IMR-90 (cell line): ENCODE results near the gene GRIN1. TPM values are rescaled to one million over a fixed set of nuclear protein-coding genes. Genes with fewer than 3 reads are reported as not detected.

Experiments
- ATAC-seq: fragments of 200-7000 bp; cut with Tn5 transposase; 2 replicates; pipeline ENCODE4 v1.9.1; 2020; ENCODE audit warnings: low read depth, mild to moderate bottlenecking, moderate library complexity
- BruUV-seq: library from RNA; stranded (reverse); fragments of 400-500 nt; replicated peaks from 2 replicates; lab custom pipeline; 2021; lab: Mats Ljungman, UMichigan
- CTCF ChIA-PET: fragments of 300-600 bp; formaldehyde crosslinking; extraction: SDS; loops from one replicate; lab custom pipeline; 2021; ENCODE audit warnings: antibody characterized with exemption; lab: Yijun Ruan, JAX
- POLR2A ChIA-PET: fragments of 300-600 bp; sonication (Branson Sonifier 250); formaldehyde crosslinking; loops from one replicate; lab custom pipeline; 2022; ENCODE audit warnings: antibody characterized with exemption; ENCODE audit not compliant: unreplicated experiment; lab: Charles Lee
- DNase-seq: peaks from one replicate; pipeline ENCODE4 v3.0.0; 2013
- H2AFZ ChIP-seq: replicated peaks from 2 replicates; pipeline ENCODE3; 2013; ENCODE audit warnings: low read length, mild to moderate bottlenecking; ENCODE audit not compliant: poor library complexity
- H2AK5ac ChIP-seq: 2 replicates; pipeline ENCODE4 v1.6.1; 2013; ENCODE audit warnings: low read depth, low read length, inconsistent platforms
- H2AK9ac ChIP-seq: replicated peaks from 2 replicates; pipeline ENCODE3; 2013; ENCODE audit warnings: mild to moderate bottlenecking, low read depth, low read length, moderate library complexity; ENCODE audit not compliant: poor library complexity
- H2BK120ac ChIP-seq: 2 replicates; pipeline ENCODE4 v1.6.1; 2013; ENCODE audit warnings: low read depth, low read length, inconsistent platforms
- H2BK15ac ChIP-seq: 3 replicates; pipeline ENCODE4 v1.6.1; 2013; ENCODE audit warnings: low read depth, low read length, inconsistent platforms
- H2BK20ac ChIP-seq: 2 replicates; pipeline ENCODE4 v1.6.1; 2013; ENCODE audit warnings: low read depth, mild to moderate bottlenecking, inconsistent platforms, low read length, moderate library complexity
- H2BK5ac ChIP-seq: 2 replicates; pipeline ENCODE4 v1.6.1; 2013; ENCODE audit warnings: mild to moderate bottlenecking, low read depth, low read length, inconsistent platforms; ENCODE audit not compliant: poor library complexity, severe bottlenecking
- H3K14ac ChIP-seq: replicated peaks from 2 replicates; pipeline ENCODE4 v1.6.1; 2013; ENCODE audit warnings: low read depth, low read length, inconsistent platforms
- H3K18ac ChIP-seq: 2 replicates; pipeline ENCODE4 v1.6.1; 2013; ENCODE audit warnings: low read depth, low read length, control low read depth
- H3K23ac ChIP-seq: 2 replicates; pipeline ENCODE4 v1.6.1; 2013; ENCODE audit warnings: low read depth, low read length, inconsistent platforms
- H3K27ac ChIP-seq: 2 replicates; pipeline ENCODE4 v1.5.1; 2013; ENCODE audit warnings: mild to moderate bottlenecking, control low read depth, low read length; ENCODE audit not compliant: insufficient read depth
- H3K27me3 ChIP-seq: 2 replicates; pipeline ENCODE4 v1.6.1; 2013; ENCODE audit warnings: low read length; ENCODE audit not compliant: control insufficient read depth, insufficient read depth
- H3K36me3 ChIP-seq: 2 replicates; pipeline ENCODE4 v1.6.1; 2013; ENCODE audit warnings: low read length, mixed read lengths; ENCODE audit not compliant: control insufficient read depth, insufficient read depth
- H3K4ac ChIP-seq: 2 replicates; pipeline ENCODE4 v1.6.1; 2013; ENCODE audit warnings: low read depth, low read length, inconsistent platforms
- H3K4me1 ChIP-seq: 2 replicates; pipeline ENCODE4 v1.6.1; 2013; ENCODE audit warnings: low read length, mixed read lengths; ENCODE audit not compliant: control insufficient read depth, insufficient read depth
- H3K4me2 ChIP-seq: 2 replicates; pipeline ENCODE4 v1.6.1; 2013; ENCODE audit warnings: low read depth, mild to moderate bottlenecking, control low read depth, low read length, moderate library complexity
- H3K4me3 ChIP-seq: 2 replicates; pipeline ENCODE4 v1.5.1; 2013; ENCODE audit warnings: low read depth, mild to moderate bottlenecking, control low read depth, low read length, moderate library complexity; ENCODE audit not compliant: insufficient read depth
- H3K56ac ChIP-seq: 2 replicates; pipeline ENCODE4 v1.6.1; 2013; ENCODE audit warnings: low read length, inconsistent platforms; ENCODE audit not compliant: insufficient read depth; ENCODE audit errors: extremely low read depth
- H3K79me1 ChIP-seq, 2 experiments: 2 replicates each; pipeline ENCODE4 v1.6.1; 2013; ENCODE audit warnings: low read length in 2 of 2, inconsistent platforms in 1 of 2, low read depth in 1 of 2
- H3K9ac ChIP-seq: 2 replicates; pipeline ENCODE4 v1.6.1; 2013; ENCODE audit warnings: low read depth, low read length, control low read depth
- H3K9me1 ChIP-seq: 2 replicates; pipeline ENCODE4 v1.6.1; 2013; ENCODE audit warnings: low read length, inconsistent platforms; ENCODE audit not compliant: insufficient read depth
- H3K9me3 ChIP-seq: 2 replicates; pipeline ENCODE4 v1.6.1; 2013; ENCODE audit warnings: low read length; ENCODE audit not compliant: control insufficient read depth, insufficient read depth
- H4K20me1 ChIP-seq: 2 replicates; pipeline ENCODE4 v1.6.1; 2013; ENCODE audit warnings: low read length, inconsistent platforms; ENCODE audit not compliant: insufficient read depth
- H4K5ac ChIP-seq: 2 replicates; pipeline ENCODE4 v1.6.1; 2013; ENCODE audit warnings: mild to moderate bottlenecking, low read depth, low read length, control low read depth
- H4K8ac ChIP-seq, 2 experiments: 2 replicates each; pipeline ENCODE4 v1.6.1; 2013; ENCODE audit warnings: low read depth in 2 of 2, low read length in 2 of 2, control low read depth in 1 of 2, inconsistent platforms in 1 of 2
- H4K91ac ChIP-seq: 2 replicates; pipeline ENCODE4 v1.6.1; 2013; ENCODE audit warnings: low read depth, low read length, inconsistent platforms; ENCODE audit not compliant: insufficient read depth
- BHLHE40 ChIP-seq: fragments of 150-350 bp; IDR thresholded peaks from 2 replicates; pipeline ENCODE4 v1.6.1; 2016; ENCODE audit warnings: mild to moderate bottlenecking, low read depth, low read length
- CEBPB ChIP-seq: IDR thresholded peaks from 2 replicates; pipeline ENCODE4 v1.6.1; 2012; ENCODE audit warnings: low read depth, low read length, improper control_type of control experiment
- CHD1 ChIP-seq: IDR thresholded peaks from 2 replicates; pipeline ENCODE4 v1.6.1; 2012; ENCODE audit warnings: low read depth, low read length, improper control_type of control experiment
- FOS ChIP-seq: fragments of 150-350 bp; IDR thresholded peaks from 2 replicates; pipeline ENCODE4 v1.6.1; 2016; ENCODE audit warnings: low read depth, low read length
- MAZ ChIP-seq: IDR thresholded peaks from 2 replicates; pipeline ENCODE4 v1.6.1; 2012; ENCODE audit warnings: low read depth, mild to moderate bottlenecking, low read length, improper control_type of control experiment, moderate library complexity, borderline replicate concordance
- MXI1 ChIP-seq: IDR thresholded peaks from 2 replicates; pipeline ENCODE4 v1.6.1; 2012; ENCODE audit warnings: low read depth, mild to moderate bottlenecking, low read length, moderate library complexity, borderline replicate concordance
- POLR2A ChIP-seq: IDR thresholded peaks from 2 replicates; pipeline ENCODE4 v1.6.1; 2012; ENCODE audit warnings: mild to moderate bottlenecking, low read depth, low read length
- RCOR1 ChIP-seq: IDR thresholded peaks from 2 replicates; pipeline ENCODE4 v1.6.1; 2012; ENCODE audit warnings: mild to moderate bottlenecking, low read length, improper control_type of control experiment; ENCODE audit not compliant: insufficient replicate concordance
- RFX5 ChIP-seq: IDR thresholded peaks from 2 replicates; pipeline ENCODE4 v1.8.0; 2012; ENCODE audit warnings: low read depth, mild to moderate bottlenecking, low read length, moderate library complexity
- WGBS, 2 experiments: methylation state at CpG; one replicate each; pipeline versions ENCODE4 v1.1.5 to v1.1.7; 2013; ENCODE audit warnings: missing lambda C conversion rate in 2 of 2; ENCODE audit not compliant: insufficient read length in 1 of 2; ENCODE audit errors: extremely low coverage in 2 of 2; 5-methylcytosine and 5-hydroxymethylcytosine counted together
- dilution Hi-C: fragments of 300-500 bp; cut with HindIII; formaldehyde crosslinking; loops from one replicate; pipeline ENCODE4 v1.14.3; 2018; ENCODE audit warnings: low sequenced_read_pairs; ENCODE audit not compliant: unreplicated experiment
- in situ Hi-C: fragments of 300-500 bp; cut with MboI; formaldehyde crosslinking; loops from 3 replicates; pipeline ENCODE4 v1.14.3; 2019; ENCODE audit warnings: low sequenced_read_pairs, inconsistent platforms, mixed read lengths
- intact Hi-C: fragments of 100-400 bp; cut with micrococcal nuclease; formaldehyde crosslinking; loops from 2 replicates; pipeline ENCODE4 v1.10.0; 2022
- polyA plus RNA-seq, 3 experiments: library from polyadenylated mRNA; depleted of rRNA; stranded (reverse); fragments of >200 nt; gene quantifications; 2 replicates each; pipeline ENCODE4 v1.2.3, GENCODE V29; 2012; ENCODE audit warnings: low replicate concordance in 1 of 3
- total RNA-seq: library from RNA; depleted of rRNA; stranded (reverse); fragments of >200 nt; gene quantifications from 2 replicates; pipeline ENCODE4 v1.2.3, GENCODE V29; 2012
- TF ChIP-seq, protein P1 (sequence below): fragments of 150-350 bp; IDR thresholded peaks from 2 replicates; pipeline ENCODE4 v1.6.1; 2017; ENCODE audit warnings: mild to moderate bottlenecking, antibody characterized with exemption, low read length, low read depth

GRIN1 gene
- total and polyA plus RNA-seq, 2 of the 4 experiments (the other 2 are of a cell fraction): 0.09 TPM; not detected in 1

DNA sequence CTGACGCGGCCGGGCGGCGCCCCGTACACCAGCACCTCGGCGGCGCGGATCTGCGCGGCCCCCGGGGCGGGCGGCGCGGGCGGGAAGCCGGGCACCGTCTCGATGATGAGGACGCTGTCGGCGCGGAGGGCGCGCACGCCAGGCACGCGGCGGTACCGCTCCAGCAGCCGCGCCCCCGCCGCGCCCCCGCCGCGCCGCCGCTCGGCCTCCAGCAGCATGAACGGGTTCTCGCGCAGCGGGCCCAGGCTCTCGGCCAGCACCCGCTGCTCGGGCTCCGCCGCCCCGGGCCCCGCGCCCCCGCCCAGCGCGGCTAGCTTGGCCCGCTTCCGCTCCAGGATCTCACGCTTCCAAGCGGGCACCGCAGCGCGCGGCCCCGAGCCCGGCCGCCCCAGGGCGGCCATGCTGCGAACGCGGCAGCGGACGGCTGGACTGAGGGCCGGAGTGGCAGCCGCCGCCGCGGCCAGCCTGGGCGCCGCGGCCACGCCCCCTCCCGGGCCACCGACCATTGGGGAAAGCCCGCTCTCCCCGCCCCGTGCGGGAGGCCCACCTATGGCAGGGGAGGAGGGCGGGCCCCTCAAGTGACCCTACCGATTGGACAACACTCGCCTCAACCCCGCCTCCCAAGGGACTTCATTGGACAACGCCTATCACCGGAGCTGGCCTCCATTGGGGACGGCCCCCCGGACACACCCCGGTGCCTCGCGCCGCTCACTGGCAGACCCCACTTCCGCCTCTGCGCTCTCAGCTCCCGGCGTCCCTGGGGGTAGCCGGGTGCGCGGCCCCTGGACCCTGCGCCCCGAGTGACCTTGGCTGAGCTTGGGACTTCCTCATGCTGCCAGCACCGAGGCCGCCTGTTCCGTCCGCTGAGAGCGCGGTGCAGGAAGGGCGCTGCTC is 61.6 kb downstream of the GRIN1 start, which contains the start of gene TPRN:
Gene TPRN, minus strand, starts transcription at position 431 of the 894 bp plus-strand sequence. Its CDS starts 30 bp downstream, at position 401.
- Histone ChIP-seq H2BK120ac (no peak within 1 kb of the TSS), H3K4me1 (peaks cover 21% of the 10 kb centered on the region), H3K4me2 (peak within 1 kb of the TSS; percentile 86), H3K18ac (no peak within 1 kb of the TSS), H2AK5ac (peak within 1 kb of the TSS; percentile 98), H3K56ac (peak within 1 kb of the TSS; percentile 25; the same call in 1 of the 2 replicates), H4K5ac (peak within 1 kb of the TSS; percentile 83), H2BK20ac (no peak within 1 kb of the TSS), H3K9me1 (0 out of 2 replicates have a peak, but pooled peaks cover 2% of the 10 kb centered on the region), H2BK5ac (peak within 1 kb of the TSS; percentile 61), H3K79me1 (peaks cover 27 to 80% of the 10 kb centered on the region in 2 experiments), H3K14ac (peak within 1 kb of the TSS; percentile 93), H4K8ac (peak within 1 kb of the TSS; percentile 97 to 98), H2AK9ac (peak within 1 kb of the TSS; percentile 94), H3K4me3 (peak within 1 kb of the TSS; percentile 88), H4K20me1 (peaks cover 37% of the 10 kb centered on the region), H3K27ac (peak within 1 kb of the TSS; percentile 91), H3K36me3 (no peaks in the 10 kb centered on the region), H3K23ac (peak within 1 kb of the TSS; percentile 68), H3K27me3 (no peaks in the 10 kb centered on the region), H2AFZ (peak within 1 kb of the TSS; percentile 100), H4K91ac (peak within 1 kb of the TSS; percentile 93; the same call in 1 of the 2 replicates), H2BK15ac (no peak within 1 kb of the TSS), H3K9ac (peak within 1 kb of the TSS; percentile 93), H3K9me3 (no peaks in the 10 kb centered on the region), H3K4ac (peak within 1 kb of the TSS; percentile 97)
- ChIA-PET POLR2A (interaction anchor here (0.6 to 0.9 kb wide), 3 partner anchors 11 to 40 kb away, joined by 3 to 16 read pairs (median 4); partner anchors contain the start of gene SSNA1), CTCF (no interaction called here)
- no peak for TF ChIP-seq CEBPB
- peak; percentile 71; the same call in 1 of the 2 replicates for TF ChIP-seq MXI1
- TF ChIP-seq BHLHE40: peak; percentile 7; the same call in 1 of the 2 replicates
- peak; percentile 55; the same call in 1 of the 2 replicates for TF ChIP-seq MAZ
- no peak for TF ChIP-seq CHD1
- TF ChIP-seq FOS: peak; percentile 55; the same call in 1 of the 2 replicates
- TF ChIP-seq, protein P1, sequence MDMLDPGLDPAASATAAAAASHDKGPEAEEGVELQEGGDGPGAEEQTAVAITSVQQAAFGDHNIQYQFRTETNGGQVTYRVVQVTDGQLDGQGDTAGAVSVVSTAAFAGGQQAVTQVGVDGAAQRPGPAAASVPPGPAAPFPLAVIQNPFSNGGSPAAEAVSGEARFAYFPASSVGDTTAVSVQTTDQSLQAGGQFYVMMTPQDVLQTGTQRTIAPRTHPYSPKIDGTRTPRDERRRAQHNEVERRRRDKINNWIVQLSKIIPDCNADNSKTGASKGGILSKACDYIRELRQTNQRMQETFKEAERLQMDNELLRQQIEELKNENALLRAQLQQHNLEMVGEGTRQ: peak; percentile 84
- TF ChIP-seq POLR2A: peak; percentile 95
- no peak for TF ChIP-seq RCOR1
- TF ChIP-seq RFX5: no peak
- dilution Hi-C loops: no loop called here
- intact Hi-C loops: loop anchor here (1.0 kb wide), 1 partner anchor 11 kb away; no protein-coding TSS in a partner anchor
- 1% methylated on average over 36 of the region's 118 CpGs; no CpG with 5 or more reads in 1 of the 2 experiments for WGBS, 2 experiments
- DNase-seq (peak; percentile 98), ATAC-seq (peak; percentile 96)
- in situ Hi-C loops: no loop called here
- BruUV-seq: no TSS peak
